ENCODE measurements around the gene PRKCE.

PRKCE gene

DNA sequence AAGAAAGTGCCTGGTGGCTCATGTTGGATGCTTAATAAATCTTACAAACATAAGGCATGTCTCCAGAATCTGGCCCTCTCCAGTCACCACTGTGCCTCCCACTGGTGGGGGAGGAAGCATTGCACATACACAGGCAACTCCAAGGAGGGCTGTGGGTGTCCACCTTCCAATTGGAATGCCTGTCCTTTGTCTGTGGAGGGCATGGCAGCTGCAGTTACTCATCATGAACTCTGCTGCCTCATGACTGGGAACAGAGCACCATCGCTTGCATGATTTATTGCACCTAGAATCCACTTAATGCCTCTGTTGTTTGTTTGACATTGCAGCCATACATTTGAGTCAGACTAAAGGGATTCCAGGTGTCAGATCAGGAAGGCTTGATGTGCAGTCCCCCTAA lies 278.9 kb downstream of the PRKCE start:
- DNase-seq (ENCODE audit: low read depth): peak; percentile 71
- no peak overlapping the region for H3K4me3 ChIP-seq (ENCODE audit: low read depth, low read length)

DNA sequence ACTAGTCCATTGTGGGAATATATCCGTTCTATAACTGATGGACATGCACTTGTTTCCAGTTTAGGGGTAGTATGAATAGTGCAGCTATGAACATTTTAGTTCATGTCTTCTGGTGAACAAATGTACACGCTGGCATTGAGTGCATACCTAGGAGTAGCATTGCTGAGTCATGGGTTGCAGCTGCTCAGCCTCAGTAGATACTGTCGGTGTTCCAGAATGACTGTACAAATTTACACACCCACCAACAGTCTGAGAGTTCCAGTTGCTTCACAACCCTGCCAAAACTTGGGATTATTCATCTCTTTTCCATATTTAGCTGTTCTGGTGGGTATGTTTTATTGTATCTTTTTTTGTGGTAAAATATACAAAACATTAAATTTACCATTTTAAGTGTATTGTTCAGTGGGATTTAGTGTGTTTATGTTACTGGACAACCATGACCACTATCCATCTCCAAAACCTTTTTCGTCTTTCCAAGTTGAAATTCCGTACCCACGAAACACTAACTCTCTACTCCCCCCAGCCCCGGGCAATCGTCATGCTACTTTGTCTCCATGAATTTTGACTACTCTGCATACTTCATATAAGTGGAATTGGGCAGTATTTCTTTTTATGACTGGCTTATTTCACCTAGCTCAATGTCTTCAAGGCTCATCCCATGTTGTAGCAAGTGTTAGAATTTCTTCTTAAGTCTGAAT lies 281.0 kb downstream of the PRKCE start:
- no peak overlapping the region for H3K4me3 ChIP-seq (ENCODE audit: low read depth, low read length)
- DNase-seq (ENCODE audit: low read depth): peak; percentile 53

DNA sequence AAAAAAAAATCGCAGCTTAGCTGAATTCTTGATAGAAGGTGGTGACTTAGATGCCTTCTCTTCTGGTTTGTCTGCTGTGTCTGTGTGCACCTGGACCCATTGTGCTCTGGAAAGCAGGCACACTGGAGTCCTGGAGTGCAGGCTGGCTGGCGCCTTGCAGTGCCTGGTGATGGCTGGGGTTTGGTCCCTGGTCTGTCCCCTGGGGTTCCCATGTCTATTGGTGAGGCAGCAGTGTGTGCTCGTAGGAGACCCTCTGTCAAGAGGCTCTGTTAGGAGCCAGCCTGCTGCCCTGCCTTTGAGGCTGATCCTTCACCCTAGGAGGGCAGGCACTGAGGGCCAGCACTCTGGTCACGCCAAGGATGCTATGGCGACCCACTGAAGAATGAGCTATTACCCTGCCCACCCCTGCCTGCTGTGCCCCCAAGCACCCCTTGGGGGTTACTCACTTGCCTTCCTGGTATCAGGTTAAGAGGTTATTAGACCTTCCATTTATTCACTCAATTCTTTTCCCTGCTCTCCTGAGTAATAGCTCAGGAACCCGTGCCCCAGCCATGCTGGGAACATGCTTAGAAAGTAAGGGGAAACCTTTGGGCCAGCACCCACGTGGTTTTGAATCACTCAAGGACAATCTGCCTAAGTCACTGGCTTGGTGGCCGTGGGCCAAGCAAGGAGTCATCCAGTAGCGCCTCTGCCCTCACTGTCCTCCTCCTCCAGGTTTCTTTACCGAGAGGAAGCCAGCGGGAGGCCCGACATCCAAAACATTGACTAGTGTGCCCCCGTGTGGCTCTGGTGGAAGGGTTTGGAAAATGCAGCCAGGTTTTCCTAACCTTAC lies 284.5 kb downstream of the PRKCE start:
- H3K4me3 ChIP-seq (ENCODE audit: low read depth, low read length): no peak overlapping the region
- peak; percentile 97 for DNase-seq (ENCODE audit: low read depth)

DNA sequence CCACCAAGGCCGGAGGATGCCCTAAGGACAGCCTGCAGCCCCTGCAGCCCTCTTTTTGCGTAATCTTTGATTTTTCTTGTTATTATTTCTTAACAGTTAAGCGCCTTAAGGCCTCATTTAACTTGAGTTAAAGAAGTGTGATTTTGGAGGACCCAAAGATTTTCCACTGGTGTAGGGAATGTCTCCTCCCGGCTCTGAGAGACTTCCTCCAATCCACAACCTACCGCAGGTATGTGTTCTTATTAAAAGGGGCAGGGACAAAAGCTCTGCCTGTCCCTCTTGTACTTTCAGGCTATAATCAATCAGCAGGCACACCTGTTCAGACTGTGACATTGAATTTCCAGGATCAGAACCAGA lies 285.1 kb downstream of the PRKCE start:
- no peak for DNase-seq (ENCODE audit: low read depth)
- no peak overlapping the region for H3K4me3 ChIP-seq (ENCODE audit: low read depth, low read length)

DNA sequence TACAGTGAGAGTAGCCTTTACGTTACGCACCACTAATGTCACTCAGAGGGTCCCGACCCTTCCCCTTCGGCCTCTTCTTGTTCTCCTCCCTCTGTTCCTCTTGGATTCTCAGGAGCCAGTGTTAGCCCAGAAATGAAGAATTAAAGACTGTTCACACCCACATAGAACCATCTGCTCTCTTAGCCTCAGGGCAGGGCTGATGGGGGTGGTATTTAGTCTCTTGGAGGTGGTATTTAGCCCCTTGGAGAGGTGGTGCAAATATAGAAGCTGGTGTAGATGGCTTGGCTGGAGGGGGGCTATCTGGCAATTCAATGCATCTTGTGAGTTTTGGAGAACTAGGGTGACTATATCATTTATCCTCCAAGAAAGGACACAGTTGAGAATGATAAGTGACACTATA lies 286.5 kb downstream of the PRKCE start:
- no peak for DNase-seq (ENCODE audit: low read depth)
- H3K4me3 ChIP-seq (ENCODE audit: low read depth, low read length): no peak overlapping the region

DNA sequence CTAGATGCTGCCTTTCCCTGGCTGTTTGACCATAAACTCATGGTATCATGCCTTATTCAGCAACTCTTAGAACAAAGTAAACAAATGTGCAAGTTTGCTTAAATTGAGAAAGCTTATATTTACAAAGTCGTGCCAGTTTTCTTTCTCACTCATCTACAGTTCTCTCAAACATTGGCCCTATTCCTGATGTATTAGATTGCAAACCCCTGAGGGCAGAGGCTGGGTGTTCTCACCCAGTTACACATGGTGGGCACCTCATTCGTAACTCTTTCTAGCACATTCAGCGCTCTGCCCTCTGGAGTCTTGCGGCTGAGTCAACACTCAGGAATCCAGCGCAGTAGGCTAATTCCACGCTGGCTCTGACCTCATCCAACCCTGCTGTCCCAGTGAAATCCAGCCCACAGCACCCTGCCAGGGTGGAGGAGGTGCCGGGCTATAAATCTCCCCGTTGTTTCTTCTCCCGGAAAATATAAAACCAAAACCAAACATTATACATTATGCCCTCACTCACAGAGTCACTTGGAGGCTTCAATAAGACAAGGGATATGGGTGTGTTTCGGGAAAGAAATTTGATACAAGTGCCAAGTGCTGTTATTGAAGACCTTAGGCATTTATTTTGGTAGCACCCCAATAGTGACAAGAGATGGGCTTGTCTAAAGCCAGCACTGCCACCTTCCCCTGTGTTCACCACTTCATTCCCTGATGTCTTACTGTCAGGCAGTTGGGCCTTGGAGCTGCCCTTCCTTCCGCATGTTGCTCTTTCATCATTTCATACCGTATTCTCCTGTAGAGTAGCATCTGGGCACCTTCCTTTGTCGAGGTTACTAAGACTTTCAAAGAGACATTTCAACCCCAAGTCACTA lies 287.4 kb downstream of the PRKCE start:
- no peak overlapping the region for H3K4me3 ChIP-seq (ENCODE audit: low read depth, low read length)
- DNase-seq (ENCODE audit: low read depth): peak; percentile 92

DNA sequence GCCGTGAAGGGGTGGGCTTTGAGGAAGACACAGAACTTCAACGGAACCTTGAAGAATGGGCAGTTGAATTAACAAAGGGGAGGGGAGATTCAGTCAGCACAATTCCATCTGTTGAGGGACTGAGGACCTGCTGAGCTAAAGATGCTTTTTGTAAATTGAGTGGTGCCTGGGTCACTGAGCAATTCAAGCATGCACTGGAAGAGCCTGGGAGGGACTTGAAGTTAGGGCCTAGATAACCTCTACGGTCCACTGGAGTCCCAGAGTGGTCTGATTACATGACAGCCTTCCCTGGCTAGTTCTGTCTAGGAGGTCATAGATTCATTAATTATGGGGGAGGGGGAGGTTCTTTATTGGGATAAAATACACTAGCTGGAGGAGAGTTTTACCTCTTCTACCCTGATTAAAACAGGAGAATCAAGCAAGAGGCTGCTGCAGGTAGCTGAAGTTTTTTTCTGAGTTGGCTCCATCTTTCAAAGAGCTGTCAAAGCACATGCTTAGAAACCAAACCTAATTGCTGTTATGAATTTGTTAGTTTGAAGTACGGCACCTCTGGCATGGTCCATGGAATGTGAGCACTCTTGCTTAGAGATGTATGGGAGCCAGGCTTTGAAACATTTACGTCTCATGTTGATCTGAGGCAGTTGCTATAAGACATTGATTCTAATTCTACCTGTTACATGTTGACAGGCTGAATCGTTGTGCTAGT lies 290.2 kb downstream of the PRKCE start:
- no peak overlapping the region for H3K4me3 ChIP-seq (ENCODE audit: low read depth, low read length)
- no peak for DNase-seq (ENCODE audit: low read depth)

DNA sequence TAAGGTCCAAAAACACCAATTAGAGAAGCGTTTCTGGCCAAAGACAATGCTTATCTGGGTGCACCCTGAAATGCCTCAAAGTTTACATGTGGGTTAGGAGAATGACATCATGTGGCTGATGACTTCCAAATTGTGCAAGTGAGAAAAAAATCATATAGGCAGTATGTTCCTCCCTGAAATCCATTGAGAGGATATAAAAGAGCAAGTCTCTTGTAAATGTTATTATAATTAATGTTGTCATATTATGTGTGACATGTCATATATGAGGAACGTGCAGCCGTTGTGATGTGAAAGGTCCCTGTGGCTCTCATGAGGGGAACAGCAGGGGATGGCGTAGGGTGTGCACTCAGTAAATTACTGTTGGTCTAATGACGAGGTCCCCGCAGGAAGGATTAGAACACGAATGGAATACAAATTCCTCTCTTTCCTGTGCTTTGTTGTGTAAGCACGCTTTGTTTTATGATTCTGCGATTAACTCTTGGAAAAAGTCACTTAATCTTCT lies 290.8 kb downstream of the PRKCE start:
- H3K4me3 ChIP-seq (ENCODE audit: low read depth, low read length): no peak overlapping the region
- no peak for DNase-seq (ENCODE audit: low read depth)

DNA sequence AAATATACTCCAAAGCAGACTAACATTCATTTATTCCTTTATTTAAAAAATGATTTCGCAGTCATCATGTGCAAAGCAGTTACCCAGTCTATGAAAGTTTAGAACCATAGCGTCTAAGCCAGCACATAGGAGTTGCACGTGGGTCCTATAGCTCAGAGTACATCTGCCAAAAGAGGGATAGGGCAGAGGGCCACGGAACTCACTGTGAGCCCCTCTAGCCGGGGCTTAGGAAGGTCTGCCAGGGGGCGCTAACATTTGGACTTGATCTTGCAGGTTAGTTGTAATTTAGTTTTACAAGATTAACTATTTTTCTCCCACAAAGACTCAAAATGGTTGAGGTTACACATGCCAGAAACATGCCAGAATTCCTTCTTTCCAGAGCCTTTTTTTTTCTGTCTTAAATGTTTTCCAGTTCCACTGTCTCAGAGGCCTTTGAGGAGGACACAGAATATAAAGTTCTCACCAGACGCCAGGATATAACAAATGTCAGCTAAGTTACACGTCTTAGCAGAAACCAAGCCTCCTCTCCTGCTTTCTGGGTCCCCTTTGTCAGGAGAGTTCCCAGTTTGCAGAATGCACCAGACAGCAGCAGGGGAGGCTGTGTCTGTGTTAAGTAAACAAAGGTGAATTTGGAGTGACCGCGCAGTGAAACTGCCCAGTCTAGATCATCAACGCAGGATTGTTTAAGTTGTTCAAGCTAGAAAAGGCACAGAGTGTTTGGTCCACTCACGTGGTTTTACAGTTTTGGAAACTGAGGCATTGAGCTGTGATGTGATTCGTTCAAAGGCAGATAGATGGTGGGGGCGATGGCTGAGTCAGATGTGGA lies 292.0 kb downstream of the PRKCE start:
- DNase-seq (ENCODE audit: low read depth): no peak
- no peak overlapping the region for H3K4me3 ChIP-seq (ENCODE audit: low read depth, low read length)

DNA sequence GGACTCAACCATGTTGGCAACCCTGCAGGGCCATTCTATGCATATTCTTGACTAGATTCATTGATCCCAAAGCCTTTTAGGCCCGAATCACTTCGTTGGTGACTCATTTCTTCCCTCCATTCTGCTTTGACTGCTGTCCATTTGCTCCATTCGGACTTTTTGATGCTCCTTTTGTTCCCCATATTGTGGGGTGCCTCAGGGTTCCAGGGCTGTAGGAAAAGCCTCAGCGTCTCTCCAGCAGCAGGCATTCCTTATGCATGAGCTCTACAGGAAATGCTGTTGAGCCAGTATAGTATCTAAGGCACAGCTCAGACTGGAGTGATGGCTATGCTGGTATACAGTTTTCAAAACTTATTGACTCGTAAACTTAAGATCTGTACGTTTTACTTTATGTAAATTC lies 292.6 kb downstream of the PRKCE start:
- no peak for DNase-seq (ENCODE audit: low read depth)
- H3K4me3 ChIP-seq (ENCODE audit: low read depth, low read length): no peak overlapping the region

DNA sequence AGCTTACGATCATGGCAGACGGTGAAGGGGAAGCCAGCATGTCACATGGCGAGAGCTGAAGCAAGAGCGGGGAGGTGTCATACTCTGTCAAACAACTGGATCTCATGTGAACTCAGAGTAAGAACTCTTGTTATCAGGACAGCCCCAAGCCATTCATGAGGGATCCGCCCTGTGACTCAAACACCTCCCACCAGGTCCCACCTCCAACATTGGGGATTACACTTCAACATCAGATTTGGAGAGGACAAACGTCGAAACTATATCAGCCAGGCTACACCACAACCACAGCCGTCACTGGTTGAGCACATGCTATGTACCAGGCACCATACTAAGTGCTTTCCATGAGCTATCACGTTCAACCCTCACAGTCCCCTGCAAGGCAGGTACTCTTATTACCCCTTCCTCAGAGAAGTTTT lies 293.8 kb downstream of the PRKCE start:
- H3K4me3 ChIP-seq (ENCODE audit: low read depth, low read length): no peak overlapping the region
- no peak for DNase-seq (ENCODE audit: low read depth)

DNA sequence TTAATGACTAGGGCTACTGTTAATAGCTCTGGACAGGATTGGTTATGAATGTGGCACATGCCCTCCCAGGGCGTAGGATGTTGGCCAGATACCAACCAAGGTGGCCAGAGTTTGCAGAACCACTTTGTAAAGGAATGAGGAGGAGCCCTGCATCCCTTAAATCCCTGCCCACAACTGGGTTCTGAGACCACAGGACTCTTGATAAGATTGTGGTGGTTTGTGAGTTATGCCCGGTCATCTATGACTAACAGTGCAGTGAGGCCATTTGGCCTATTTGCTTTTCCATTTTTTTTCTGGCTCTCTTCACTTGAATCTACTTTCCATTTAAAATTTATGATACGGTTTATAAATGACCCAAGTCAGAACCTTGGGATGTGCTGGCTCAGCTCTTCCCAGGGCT lies 294.5 kb downstream of the PRKCE start:
- H3K4me3 ChIP-seq (ENCODE audit: low read depth, low read length): no peak overlapping the region
- no peak for DNase-seq (ENCODE audit: low read depth)

DNA sequence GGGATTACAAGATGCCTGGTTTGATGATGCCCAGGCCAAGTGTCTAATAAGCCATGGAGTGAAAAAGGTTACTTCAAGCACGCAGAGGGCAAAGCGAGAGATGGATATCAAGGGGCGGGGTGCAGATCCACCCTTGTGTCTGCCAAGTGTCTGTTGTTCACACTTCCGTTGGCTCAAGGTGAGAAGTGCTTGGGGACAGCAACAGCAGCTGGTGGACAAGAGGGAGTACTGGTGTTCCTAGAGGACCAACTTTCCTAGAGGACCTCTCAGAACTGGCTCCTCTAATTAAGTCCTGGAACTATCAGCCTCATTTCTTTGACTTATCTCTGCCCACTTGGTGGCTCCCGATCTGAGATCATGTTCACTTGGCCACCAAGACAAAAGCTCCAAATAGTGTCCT lies 299.1 kb downstream of the PRKCE start:
- DNase-seq (ENCODE audit: low read depth): no peak
- H3K4me3 ChIP-seq (ENCODE audit: low read depth, low read length): no peak overlapping the region

DNA sequence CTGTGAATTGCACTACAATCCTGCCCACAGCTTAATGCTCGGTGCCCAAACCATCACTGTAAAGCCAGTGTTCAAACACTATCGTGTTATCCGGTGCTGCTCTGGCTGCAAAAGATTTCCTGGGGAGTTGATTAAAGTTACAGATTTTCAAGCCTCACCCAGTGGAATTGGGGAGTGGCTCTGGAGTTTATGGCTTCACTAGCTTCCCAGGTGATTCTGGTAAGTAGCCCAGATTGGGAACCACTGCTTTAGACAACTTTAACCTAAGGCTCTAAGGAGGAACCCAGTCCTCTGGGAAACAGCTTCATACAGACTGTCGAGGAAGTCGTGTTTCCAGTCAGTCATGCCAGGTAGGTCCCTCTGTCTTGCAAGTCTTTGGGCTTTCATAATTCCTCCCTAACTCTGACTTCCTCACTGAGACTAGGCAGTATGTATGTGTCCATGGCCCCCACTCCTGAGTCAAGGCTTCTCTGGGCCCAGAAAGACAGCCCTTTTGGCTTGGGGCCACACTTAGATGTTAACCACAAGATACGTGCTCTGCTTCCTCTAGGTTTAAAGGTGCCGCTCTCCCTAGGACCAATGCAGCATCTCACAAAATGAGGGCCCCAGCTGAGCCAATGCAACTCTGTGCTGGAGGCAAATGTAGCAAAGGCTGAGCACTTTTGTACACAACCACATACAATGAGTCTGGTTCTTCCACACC lies 299.7 kb downstream of the PRKCE start:
- no peak for DNase-seq (ENCODE audit: low read depth)
- H3K4me3 ChIP-seq (ENCODE audit: low read depth, low read length): no peak overlapping the region

DNA sequence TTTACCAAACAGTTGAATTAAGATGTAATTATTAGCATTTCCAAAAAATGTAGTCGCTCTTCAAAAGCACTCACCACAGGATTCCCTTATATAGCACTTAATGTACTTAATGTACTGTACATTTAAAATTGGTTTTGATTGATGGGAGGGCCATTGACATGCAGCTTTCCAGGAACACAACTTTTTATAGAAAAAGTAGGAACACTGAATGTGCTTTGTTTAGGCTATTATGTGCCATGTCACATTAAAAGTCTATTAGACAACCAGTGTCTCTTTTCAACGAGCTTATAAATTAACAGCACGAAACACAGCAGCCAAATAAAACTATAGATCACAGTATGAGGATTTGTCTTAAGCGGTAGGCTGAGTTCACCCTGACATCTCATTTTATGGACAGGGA lies 301.1 kb downstream of the PRKCE start:
- no peak for DNase-seq (ENCODE audit: low read depth)
- H3K4me3 ChIP-seq (ENCODE audit: low read depth, low read length): no peak overlapping the region

DNA sequence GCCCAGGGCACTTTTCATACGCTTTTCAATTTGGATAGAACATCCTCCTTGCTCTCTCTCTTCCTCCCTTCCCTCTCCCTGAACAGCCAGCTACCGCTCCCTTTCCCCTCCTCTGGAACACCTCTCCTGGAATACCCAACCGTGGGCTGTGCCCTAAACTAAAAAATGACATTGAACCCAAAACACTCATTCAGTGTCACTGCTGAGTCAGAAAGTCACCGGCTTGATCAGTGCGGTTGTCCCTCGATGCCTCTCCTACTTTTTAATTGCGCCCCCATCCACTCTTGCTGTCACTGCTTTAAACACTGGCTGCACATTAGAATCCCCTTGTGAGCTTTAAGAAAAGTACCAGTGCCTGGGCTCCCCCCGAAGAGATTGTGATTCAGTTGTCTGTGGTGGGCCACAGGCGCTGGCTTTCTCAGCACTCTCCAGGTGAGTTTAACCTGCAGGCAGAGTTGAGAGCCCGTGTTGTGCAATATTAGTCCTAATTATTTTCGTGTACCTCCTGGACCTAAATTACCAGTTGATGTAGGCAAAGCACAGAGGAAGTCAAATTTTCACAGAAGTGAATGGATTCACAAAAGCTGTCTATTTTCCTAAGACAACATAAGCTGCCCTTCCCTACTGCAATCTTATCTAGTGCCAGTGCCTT lies 302.0 kb downstream of the PRKCE start:
- H3K4me3 ChIP-seq (ENCODE audit: low read depth, low read length): no peak overlapping the region
- DNase-seq (ENCODE audit: low read depth): no peak

DNA sequence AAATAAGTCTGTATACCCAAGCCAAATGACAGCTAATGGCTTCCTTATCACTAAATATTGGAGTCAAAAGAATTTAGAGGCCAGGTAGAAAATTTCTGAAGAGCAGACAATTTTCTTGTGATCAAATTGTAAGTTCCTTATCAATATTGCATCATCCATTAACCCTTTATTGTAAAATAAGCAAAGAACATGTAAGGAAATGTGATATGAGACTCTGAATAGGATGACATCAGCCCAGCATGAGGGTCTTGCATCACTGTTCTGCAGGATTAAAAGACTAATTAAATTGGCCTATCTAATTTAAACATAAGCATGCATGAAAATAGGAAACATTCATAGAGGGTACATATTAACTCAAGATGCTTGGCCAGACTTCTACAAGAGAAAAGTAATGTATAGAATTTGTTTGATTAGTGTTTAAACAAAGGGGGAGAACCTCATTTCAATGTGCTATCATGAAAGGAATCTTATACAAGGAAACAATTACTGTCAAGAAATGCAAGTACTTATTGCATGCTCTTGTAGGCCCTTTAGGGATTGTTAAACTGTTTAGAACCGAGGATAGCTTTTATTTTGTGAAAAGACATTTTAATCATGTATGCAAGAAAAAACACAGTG lies 302.9 kb downstream of the PRKCE start:
- no peak for DNase-seq (ENCODE audit: low read depth)
- no peak overlapping the region for H3K4me3 ChIP-seq (ENCODE audit: low read depth, low read length)
